ENCODE results near the gene FJX1.

Gene FJX1

GRCh38 chr11:35632301-35632700 is 14.0 kb downstream of the FJX1 start (continued):
- TF ChIP-seq ZFP37 (tag by site-specific recombination; IDR thresholded peaks at IDR 0.05) (0 out of 2 replicates have a peak, but pooled peaks have one; percentile 59), ZNF354C (tag by site-specific recombination; IDR thresholded peaks at IDR 0.05; ENCODE audit: borderline replicate concordance, low read depth) (no peak), MYNN (tag by site-specific recombination; IDR thresholded peaks at IDR 0.05; ENCODE audit: borderline replicate concordance) (no peak), ZBTB11 (tag by site-specific recombination; conservative IDR thresholded peaks at IDR 0.05; ENCODE audit: low read depth) (no peak), ZNF19 (tag by site-specific recombination; IDR thresholded peaks at IDR 0.05; ENCODE audit: low read depth) (no peak), KLF9 (tag by site-specific recombination; IDR thresholded peaks at IDR 0.05; ENCODE audit: low read depth) (no peak), ZNF449 (tag by site-specific recombination; IDR thresholded peaks at IDR 0.05) (no peak), HIC1 (tag by site-specific recombination; IDR thresholded peaks at IDR 0.05) (peak; percentile 66; the same call in 1 of the 2 replicates), REPIN1 (tag by site-specific recombination; IDR thresholded peaks at IDR 0.05; ENCODE audit: low read depth) (no peak), ZNF777 (tag by site-specific recombination; IDR thresholded peaks at IDR 0.05; ENCODE audit: borderline replicate concordance) (no peak), IKZF3 (tag by site-specific recombination; IDR thresholded peaks at IDR 0.05) (no peak), ZNF23 (tag by site-specific recombination; IDR thresholded peaks at IDR 0.05; ENCODE audit: borderline replicate concordance) (no peak), PRDM6 (tag by site-specific recombination; IDR thresholded peaks at IDR 0.05) (peak; percentile 44), ZNF202 (tag by site-specific recombination; IDR thresholded peaks at IDR 0.05; ENCODE audit: borderline replicate concordance) (no peak), ZSCAN18 (tag by site-specific recombination; IDR thresholded peaks at IDR 0.05) (no peak), ZNF776 (tag by site-specific recombination; IDR thresholded peaks at IDR 0.05; ENCODE audit: borderline replicate concordance) (no peak), ZNF24 (tag by site-specific recombination; IDR thresholded peaks at IDR 0.05) (peak; percentile 83), ZFP3 (tag by site-specific recombination; IDR thresholded peaks at IDR 0.05; ENCODE audit: low read depth) (no peak), ZNF274 (IDR thresholded peaks at IDR 0.05; ENCODE audit: low read length) (no peak), ZNF274 (tag by site-specific recombination; IDR thresholded peaks at IDR 0.05; ENCODE audit: borderline replicate concordance) (no peak), ZNF146 (tag by site-specific recombination; IDR thresholded peaks at IDR 0.05) (peak; percentile 8; the same call in 1 of the 2 replicates), SP2 (tag by site-specific recombination; IDR thresholded peaks at IDR 0.05) (peak; percentile 20; the same call in 1 of the 2 replicates), ZNF488 (tag by site-specific recombination; IDR thresholded peaks at IDR 0.05) (no peak), ZNF624 (tag by site-specific recombination; IDR thresholded peaks at IDR 0.05) (no peak), KLF8 (tag by site-specific recombination; IDR thresholded peaks at IDR 0.05) (peak; percentile 69), ZNF792 (tag by site-specific recombination; IDR thresholded peaks at IDR 0.05) (no peak), ZNF302 (tag by site-specific recombination; IDR thresholded peaks at IDR 0.05; ENCODE audit: low read depth) (no peak), ZEB2 (tag by site-specific recombination; IDR thresholded peaks at IDR 0.05) (peak; percentile 87), ZFP41 (tag by site-specific recombination; IDR thresholded peaks at IDR 0.05; ENCODE audit: borderline replicate concordance) (no peak)

All from HEK293 (cell line).